ENCODE results near the gene SUSD6. TPM values are rescaled to one million over a fixed set of nuclear protein-coding genes. Genes with fewer than 3 reads are reported as not detected.

SUSD6 gene
- total RNA-seq, 1 donor: 17.7 TPM

DNA sequence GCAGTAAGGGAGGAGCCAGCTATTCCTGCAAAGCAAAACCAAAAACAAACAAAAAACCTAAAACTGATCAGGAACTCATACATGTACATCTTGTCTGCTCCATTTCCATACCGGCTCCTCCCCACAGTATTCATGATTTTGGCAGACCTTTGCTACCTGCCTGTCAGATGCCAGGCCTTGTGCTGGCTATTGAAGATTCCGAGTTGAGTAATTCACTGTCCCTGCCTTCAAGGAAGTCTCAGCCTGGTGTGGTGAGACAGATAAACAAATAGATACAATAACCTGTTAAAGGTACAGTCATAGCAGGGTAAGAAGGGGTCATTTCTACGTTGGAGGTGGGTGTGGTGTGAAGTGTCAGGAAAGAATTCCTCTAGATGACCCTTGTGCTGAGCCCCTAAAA lies 42.7 kb downstream of the SUSD6 start:
- Histone ChIP-seq H3K9me3 (ENCODE audit: low read depth, low read length) (no peaks in the 10 kb centered on the region), H3K4me1 (ENCODE audit: insufficient read depth, low read length) (peaks cover 28% of the 10 kb centered on the region), H4K20me1 (ENCODE audit: insufficient read depth, low read length) (peaks cover 52% of the 10 kb centered on the region), H3K27me3 (ENCODE audit: insufficient read depth, low read length) (no peaks in the 10 kb centered on the region), H3K4me3 (ENCODE audit: insufficient read depth, low read length) (no peak overlapping the region), H3K36me3 (ENCODE audit: insufficient read depth, low read length) (peaks cover 2% of the 10 kb centered on the region), H2AFZ (ENCODE audit: low read length) (no peak overlapping the region), H3K4me2 (ENCODE audit: insufficient read depth, low read length) (no peak overlapping the region), H3K79me2 (ENCODE audit: insufficient read depth, low read length) (peaks cover 78% of the 10 kb centered on the region), H3K27ac (ENCODE audit: low read depth, low read length) (no peak overlapping the region)
- no peak for DNase-seq (ENCODE audit: insufficient read length, low spot score, missing footprints)
- TF ChIP-seq, protein P1, sequence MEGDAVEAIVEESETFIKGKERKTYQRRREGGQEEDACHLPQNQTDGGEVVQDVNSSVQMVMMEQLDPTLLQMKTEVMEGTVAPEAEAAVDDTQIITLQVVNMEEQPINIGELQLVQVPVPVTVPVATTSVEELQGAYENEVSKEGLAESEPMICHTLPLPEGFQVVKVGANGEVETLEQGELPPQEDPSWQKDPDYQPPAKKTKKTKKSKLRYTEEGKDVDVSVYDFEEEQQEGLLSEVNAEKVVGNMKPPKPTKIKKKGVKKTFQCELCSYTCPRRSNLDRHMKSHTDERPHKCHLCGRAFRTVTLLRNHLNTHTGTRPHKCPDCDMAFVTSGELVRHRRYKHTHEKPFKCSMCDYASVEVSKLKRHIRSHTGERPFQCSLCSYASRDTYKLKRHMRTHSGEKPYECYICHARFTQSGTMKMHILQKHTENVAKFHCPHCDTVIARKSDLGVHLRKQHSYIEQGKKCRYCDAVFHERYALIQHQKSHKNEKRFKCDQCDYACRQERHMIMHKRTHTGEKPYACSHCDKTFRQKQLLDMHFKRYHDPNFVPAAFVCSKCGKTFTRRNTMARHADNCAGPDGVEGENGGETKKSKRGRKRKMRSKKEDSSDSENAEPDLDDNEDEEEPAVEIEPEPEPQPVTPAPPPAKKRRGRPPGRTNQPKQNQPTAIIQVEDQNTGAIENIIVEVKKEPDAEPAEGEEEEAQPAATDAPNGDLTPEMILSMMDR (IDR thresholded peaks at IDR 0.05; ENCODE audit: extremely low read depth, low read depth, low read length): no peak

DNA sequence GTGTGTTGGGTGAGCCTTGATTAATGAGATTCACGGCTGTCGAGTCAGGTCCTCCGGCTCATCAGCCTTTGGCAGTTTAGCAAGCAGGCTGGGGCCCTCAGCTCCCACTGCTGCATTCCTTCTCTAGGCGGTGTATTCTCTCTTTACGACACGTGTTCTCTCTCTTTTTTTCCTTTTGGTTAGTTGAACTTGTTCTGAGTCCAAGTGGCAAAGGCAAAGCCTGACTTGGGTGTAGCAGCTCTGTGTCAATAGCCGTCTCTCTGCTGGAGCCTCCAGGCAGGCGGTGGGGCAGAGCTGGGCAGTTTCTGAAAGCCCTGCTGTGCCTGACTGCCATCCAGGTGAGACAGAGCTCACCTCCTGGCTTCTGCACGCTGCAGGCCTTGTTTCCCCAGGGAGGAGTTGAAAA lies 46.6 kb downstream of the SUSD6 start:
- peaks cover 9% of the 10 kb centered on the region for H3K36me3 ChIP-seq (ENCODE audit: insufficient read depth, low read length)
- H3K27me3 ChIP-seq (ENCODE audit: insufficient read depth, low read length): no peaks in the 10 kb centered on the region
- H3K9me3 ChIP-seq (ENCODE audit: low read depth, low read length): no peaks in the 10 kb centered on the region
- peaks cover 15% of the 10 kb centered on the region for H3K4me1 ChIP-seq (ENCODE audit: insufficient read depth, low read length)
- H2AFZ ChIP-seq (ENCODE audit: low read length): no peak overlapping the region
- TF ChIP-seq, protein P1 (IDR thresholded peaks at IDR 0.05; ENCODE audit: extremely low read depth, low read depth, low read length): no peak
- peaks cover 25% of the 10 kb centered on the region for H4K20me1 ChIP-seq (ENCODE audit: insufficient read depth, low read length)
- H3K4me2 ChIP-seq (ENCODE audit: insufficient read depth, low read length): peak overlapping the region; percentile 0
- no peak overlapping the region for H3K4me3 ChIP-seq (ENCODE audit: insufficient read depth, low read length)
- no peak overlapping the region for H3K27ac ChIP-seq (ENCODE audit: low read depth, low read length)
- H3K79me2 ChIP-seq (ENCODE audit: insufficient read depth, low read length): peaks cover 60% of the 10 kb centered on the region
- DNase-seq (ENCODE audit: insufficient read length, low spot score, missing footprints): peak; percentile 32

DNA sequence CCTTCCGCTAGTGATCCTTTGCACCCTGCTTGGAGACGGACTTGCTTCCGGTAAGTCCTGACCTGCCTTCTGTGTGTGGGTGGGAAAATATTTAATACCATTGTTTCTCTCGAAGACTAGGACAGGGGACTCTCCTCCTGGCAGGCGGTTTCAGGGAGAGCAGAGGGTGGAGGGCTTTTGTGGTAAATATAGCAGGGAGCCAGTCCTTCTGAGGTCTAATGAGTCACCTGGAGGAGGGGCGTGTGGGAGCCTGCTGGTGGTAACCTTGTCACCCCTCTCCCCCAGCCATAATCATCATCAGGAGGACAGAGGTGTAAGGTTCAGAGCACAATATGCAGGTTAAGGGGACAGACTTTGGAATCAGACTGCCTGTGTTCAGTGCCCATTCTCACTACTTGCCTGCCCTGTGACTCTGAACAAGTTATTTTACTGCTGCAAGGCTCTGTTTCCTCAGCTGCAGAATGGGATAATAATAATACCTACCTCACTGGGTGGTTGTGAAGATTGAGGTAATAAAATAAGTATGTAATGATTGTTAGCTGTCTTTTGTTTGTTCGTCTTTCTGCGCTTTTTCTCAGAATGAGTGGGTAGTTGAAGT lies 47.4 kb downstream of the SUSD6 start:
- no peak overlapping the region for H3K4me2 ChIP-seq (ENCODE audit: insufficient read depth, low read length)
- H3K4me3 ChIP-seq (ENCODE audit: insufficient read depth, low read length): no peak overlapping the region
- no peak overlapping the region for H3K27ac ChIP-seq (ENCODE audit: low read depth, low read length)
- DNase-seq (ENCODE audit: insufficient read length, low spot score, missing footprints): no peak
- no peaks in the 10 kb centered on the region for H3K27me3 ChIP-seq (ENCODE audit: insufficient read depth, low read length)
- no peaks in the 10 kb centered on the region for H3K9me3 ChIP-seq (ENCODE audit: low read depth, low read length)
- no peak overlapping the region for H2AFZ ChIP-seq (ENCODE audit: low read length)
- H3K36me3 ChIP-seq (ENCODE audit: insufficient read depth, low read length): peaks cover 9% of the 10 kb centered on the region
- TF ChIP-seq, protein P1 (IDR thresholded peaks at IDR 0.05; ENCODE audit: extremely low read depth, low read depth, low read length): no peak
- H4K20me1 ChIP-seq (ENCODE audit: insufficient read depth, low read length): peaks cover 25% of the 10 kb centered on the region
- H3K79me2 ChIP-seq (ENCODE audit: insufficient read depth, low read length): peaks cover 59% of the 10 kb centered on the region
- H3K4me1 ChIP-seq (ENCODE audit: insufficient read depth, low read length): peaks cover 15% of the 10 kb centered on the region

DNA sequence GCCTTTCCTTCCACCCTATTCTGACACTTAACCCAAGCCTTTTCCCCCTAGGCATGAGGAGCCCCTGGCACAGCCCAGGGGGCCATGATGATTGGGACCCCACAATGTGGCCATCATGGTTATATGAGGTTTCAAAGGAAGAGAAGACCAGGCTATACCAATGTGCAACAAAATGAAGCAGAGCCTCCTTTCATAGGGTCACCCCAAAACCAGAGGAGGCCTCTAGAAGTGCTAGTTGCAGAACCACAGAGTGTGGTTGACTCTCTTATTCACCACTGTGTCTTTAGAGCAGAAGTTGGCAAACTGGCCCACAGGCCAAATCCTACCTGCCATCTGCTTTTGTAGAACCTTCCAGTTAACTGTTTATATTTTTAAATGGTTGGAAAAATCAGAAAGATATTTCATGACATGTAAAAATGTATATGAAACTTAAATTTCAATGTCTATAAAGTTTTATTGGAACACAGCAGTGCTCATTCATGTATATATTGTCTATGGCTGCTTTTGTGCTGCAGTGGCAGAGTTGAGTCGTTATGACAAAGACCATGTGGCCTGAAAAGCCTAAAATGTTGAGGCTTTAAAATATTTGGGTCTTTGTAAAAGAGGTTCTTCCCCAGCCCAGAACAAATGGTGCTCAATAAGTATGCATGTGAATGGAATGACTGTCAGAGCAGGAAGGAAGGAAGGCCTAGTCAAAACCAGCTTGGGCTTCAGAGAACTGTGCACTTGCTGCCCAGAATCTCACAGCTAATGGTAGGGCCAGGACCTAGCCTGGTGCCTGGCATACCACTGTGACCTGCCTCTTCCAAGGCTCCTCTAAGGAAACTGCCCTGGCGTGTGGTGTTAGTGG lies 49.2 kb downstream of the SUSD6 start:
- no peak for DNase-seq (ENCODE audit: insufficient read length, low spot score, missing footprints)
- Histone ChIP-seq H2AFZ (ENCODE audit: low read length) (no peak overlapping the region), H3K27ac (ENCODE audit: low read depth, low read length) (no peak overlapping the region), H3K36me3 (ENCODE audit: insufficient read depth, low read length) (peaks cover 9% of the 10 kb centered on the region), H3K79me2 (ENCODE audit: insufficient read depth, low read length) (peaks cover 57% of the 10 kb centered on the region), H3K4me1 (ENCODE audit: insufficient read depth, low read length) (peaks cover 21% of the 10 kb centered on the region), H3K27me3 (ENCODE audit: insufficient read depth, low read length) (no peaks in the 10 kb centered on the region), H3K9me3 (ENCODE audit: low read depth, low read length) (no peaks in the 10 kb centered on the region), H4K20me1 (ENCODE audit: insufficient read depth, low read length) (peaks cover 19% of the 10 kb centered on the region), H3K4me2 (ENCODE audit: insufficient read depth, low read length) (no peak overlapping the region), H3K4me3 (ENCODE audit: insufficient read depth, low read length) (no peak overlapping the region)
- TF ChIP-seq, protein P1 (IDR thresholded peaks at IDR 0.05; ENCODE audit: extremely low read depth, low read depth, low read length): no peak

All from osteoblast (primary cell).